Measurements from ENCODE around the gene C14orf180.

The C14orf180 gene

GRCh38 chr14:104563191-104563741, 16.3 kb upstream of the C14orf180 start:
- no peaks in the 10 kb centered on the region for H3K36me3 ChIP-seq (ENCODE audit: control insufficient read depth, insufficient read depth, low read length)
- no peak overlapping the region for H3K4me3 ChIP-seq (ENCODE audit: extremely low read depth, insufficient read depth, low read length, poor library complexity, severe bottlenecking)
- no peaks in the 10 kb centered on the region for H3K4me1 ChIP-seq (ENCODE audit: control insufficient read depth, insufficient read depth, low read length, poor library complexity, severe bottlenecking)
- 85 to 91% methylated on average over 7 to 15 of the region's 15 CpGs for WGBS, 2 experiments (ENCODE audit: insufficient coverage in 2 of 2)
- H3K27ac ChIP-seq (ENCODE audit: low read depth, low read length, severe bottlenecking), result no peak overlapping the region
- H3K9me3 ChIP-seq (ENCODE audit: control insufficient read depth, low read length), result no peaks in the 10 kb centered on the region

GRCh38 chr14:104563742-104564615, 15.6 kb upstream of the C14orf180 start:
- WGBS, 2 experiments (ENCODE audit: insufficient coverage in 2 of 2), result 29 to 31% methylated on average over 24 to 26 of the region's 27 CpGs
- Histone ChIP-seq H3K9me3 (ENCODE audit: control insufficient read depth, low read length) (no peaks in the 10 kb centered on the region), H3K4me1 (ENCODE audit: control insufficient read depth, insufficient read depth, low read length, poor library complexity, severe bottlenecking) (no peaks in the 10 kb centered on the region), H3K27ac (ENCODE audit: low read depth, low read length, severe bottlenecking) (no peak overlapping the region), H3K36me3 (ENCODE audit: control insufficient read depth, insufficient read depth, low read length) (no peaks in the 10 kb centered on the region), H3K4me3 (ENCODE audit: extremely low read depth, insufficient read depth, low read length, poor library complexity, severe bottlenecking) (no peak overlapping the region)

GRCh38 chr14:104564744-104565679, 14.6 kb upstream of the C14orf180 start:
- Histone ChIP-seq H3K4me1 (ENCODE audit: control insufficient read depth, insufficient read depth, low read length, poor library complexity, severe bottlenecking) (no peaks in the 10 kb centered on the region), H3K4me3 (ENCODE audit: extremely low read depth, insufficient read depth, low read length, poor library complexity, severe bottlenecking) (no peak overlapping the region), H3K27ac (ENCODE audit: low read depth, low read length, severe bottlenecking) (no peak overlapping the region), H3K9me3 (ENCODE audit: control insufficient read depth, low read length) (no peaks in the 10 kb centered on the region), H3K36me3 (ENCODE audit: control insufficient read depth, insufficient read depth, low read length) (no peaks in the 10 kb centered on the region)
- WGBS, 2 experiments (ENCODE audit: insufficient coverage in 2 of 2), result 88 to 91% methylated on average over 27 to 30 of the region's 30 CpGs

GRCh38 chr14:104567141-104567956, 12.2 kb upstream of the C14orf180 start:
- no peaks in the 10 kb centered on the region for H3K36me3 ChIP-seq (ENCODE audit: control insufficient read depth, insufficient read depth, low read length)
- H3K27ac ChIP-seq (ENCODE audit: low read depth, low read length, severe bottlenecking), result no peak overlapping the region
- 86 to 90% methylated on average over 24 to 26 of the region's 27 CpGs for WGBS, 2 experiments (ENCODE audit: insufficient coverage in 2 of 2)
- no peaks in the 10 kb centered on the region for H3K9me3 ChIP-seq (ENCODE audit: control insufficient read depth, low read length)
- no peak overlapping the region for H3K4me3 ChIP-seq (ENCODE audit: extremely low read depth, insufficient read depth, low read length, poor library complexity, severe bottlenecking)
- H3K4me1 ChIP-seq (ENCODE audit: control insufficient read depth, insufficient read depth, low read length, poor library complexity, severe bottlenecking), result no peaks in the 10 kb centered on the region

GRCh38 chr14:104567957-104568225, 11.7 kb upstream of the C14orf180 start:
- Histone ChIP-seq H3K4me3 (ENCODE audit: extremely low read depth, insufficient read depth, low read length, poor library complexity, severe bottlenecking) (no peak overlapping the region), H3K36me3 (ENCODE audit: control insufficient read depth, insufficient read depth, low read length) (no peaks in the 10 kb centered on the region), H3K9me3 (ENCODE audit: control insufficient read depth, low read length) (no peaks in the 10 kb centered on the region), H3K4me1 (ENCODE audit: control insufficient read depth, insufficient read depth, low read length, poor library complexity, severe bottlenecking) (no peaks in the 10 kb centered on the region), H3K27ac (ENCODE audit: low read depth, low read length, severe bottlenecking) (no peak overlapping the region)
- WGBS, 2 experiments (ENCODE audit: insufficient coverage in 2 of 2), result 92 to 93% methylated on average over 9 of the region's 9 CpGs

GRCh38 chr14:104568620-104569019, 10.9 kb upstream of the C14orf180 start:
- WGBS, 2 experiments (ENCODE audit: insufficient coverage in 2 of 2), result 93 to 97% methylated on average over 8 to 10 of the region's 11 CpGs
- Histone ChIP-seq H3K4me3 (ENCODE audit: extremely low read depth, insufficient read depth, low read length, poor library complexity, severe bottlenecking) (no peak overlapping the region), H3K9me3 (ENCODE audit: control insufficient read depth, low read length) (no peaks in the 10 kb centered on the region), H3K36me3 (ENCODE audit: control insufficient read depth, insufficient read depth, low read length) (no peaks in the 10 kb centered on the region), H3K27ac (ENCODE audit: low read depth, low read length, severe bottlenecking) (no peak overlapping the region), H3K4me1 (ENCODE audit: control insufficient read depth, insufficient read depth, low read length, poor library complexity, severe bottlenecking) (no peaks in the 10 kb centered on the region)

- no peak overlapping the region for H3K4me3 ChIP-seq (ENCODE audit: extremely low read depth, insufficient read depth, low read length, poor library complexity, severe bottlenecking)
- WGBS, 2 experiments (ENCODE audit: insufficient coverage in 2 of 2), result 87% methylated on average over 5 to 9 of the region's 10 CpGs
- no peaks in the 10 kb centered on the region for H3K4me1 ChIP-seq (ENCODE audit: control insufficient read depth, insufficient read depth, low read length, poor library complexity, severe bottlenecking)
- H3K36me3 ChIP-seq (ENCODE audit: control insufficient read depth, insufficient read depth, low read length), result no peaks in the 10 kb centered on the region
- no peaks in the 10 kb centered on the region for H3K9me3 ChIP-seq (ENCODE audit: control insufficient read depth, low read length)
- no peak overlapping the region for H3K27ac ChIP-seq (ENCODE audit: low read depth, low read length, severe bottlenecking)
Measured at GRCh38 chr14:104569435-104569834, 10.1 kb upstream of the C14orf180 start.

GRCh38 chr14:104571246-104571645, 8.3 kb upstream of the C14orf180 start:
- H3K27ac ChIP-seq (ENCODE audit: low read depth, low read length, severe bottlenecking), result no peak overlapping the region
- 80 to 90% methylated on average over 14 to 15 of the region's 16 CpGs for WGBS, 2 experiments (ENCODE audit: insufficient coverage in 2 of 2)
- no peak overlapping the region for H3K4me3 ChIP-seq (ENCODE audit: extremely low read depth, insufficient read depth, low read length, poor library complexity, severe bottlenecking)
- H3K36me3 ChIP-seq (ENCODE audit: control insufficient read depth, insufficient read depth, low read length), result no peaks in the 10 kb centered on the region
- peaks cover 3% of the 10 kb centered on the region for H3K4me1 ChIP-seq (ENCODE audit: control insufficient read depth, insufficient read depth, low read length, poor library complexity, severe bottlenecking)
- H3K9me3 ChIP-seq (ENCODE audit: control insufficient read depth, low read length), result no peaks in the 10 kb centered on the region

GRCh38 chr14:104572024-104572626, 7.4 kb upstream of the C14orf180 start:
- Histone ChIP-seq H3K36me3 (ENCODE audit: control insufficient read depth, insufficient read depth, low read length) (no peaks in the 10 kb centered on the region), H3K27ac (ENCODE audit: low read depth, low read length, severe bottlenecking) (no peak overlapping the region), H3K9me3 (ENCODE audit: control insufficient read depth, low read length) (no peaks in the 10 kb centered on the region), H3K4me3 (ENCODE audit: extremely low read depth, insufficient read depth, low read length, poor library complexity, severe bottlenecking) (no peak overlapping the region), H3K4me1 (ENCODE audit: control insufficient read depth, insufficient read depth, low read length, poor library complexity, severe bottlenecking) (peaks cover 7% of the 10 kb centered on the region)
- WGBS, 2 experiments (ENCODE audit: insufficient coverage in 2 of 2), result 83 to 91% methylated on average over 5 to 8 of the region's 11 CpGs

GRCh38 chr14:104572668-104573067, 6.9 kb upstream of the C14orf180 start:
- H3K4me1 ChIP-seq (ENCODE audit: control insufficient read depth, insufficient read depth, low read length, poor library complexity, severe bottlenecking), result peaks cover 7% of the 10 kb centered on the region
- no peaks in the 10 kb centered on the region for H3K36me3 ChIP-seq (ENCODE audit: control insufficient read depth, insufficient read depth, low read length)
- WGBS, 2 experiments (ENCODE audit: insufficient coverage in 2 of 2), result 92 to 93% methylated on average over 6 to 7 of the region's 7 CpGs
- no peak overlapping the region for H3K4me3 ChIP-seq (ENCODE audit: extremely low read depth, insufficient read depth, low read length, poor library complexity, severe bottlenecking)
- no peak overlapping the region for H3K27ac ChIP-seq (ENCODE audit: low read depth, low read length, severe bottlenecking)
- no peaks in the 10 kb centered on the region for H3K9me3 ChIP-seq (ENCODE audit: control insufficient read depth, low read length)
